GM12878 (cell line): ENCODE data around the gene XPO6. TPM values are rescaled to one million over a fixed set of nuclear protein-coding genes. Genes with fewer than 3 reads are reported as not detected.

Experiments used
- ATAC-seq: fragments of 200-7000 bp; cut with Tn5 transposase; 3 replicates; pipeline ENCODE4 v1.9.1; 2020; ENCODE audit warnings: mild to moderate bottlenecking, moderate library complexity
- BruUV-seq: library from RNA; stranded (reverse); fragments of 400-500 nt; replicated peaks from 2 replicates; lab custom pipeline; 2021; lab: Mats Ljungman, UMichigan
- CTCF ChIA-PET: fragments of 300-600 bp; sonication (Branson Sonifier 250); formaldehyde crosslinking; extraction: SDS; loops from one replicate; lab custom pipeline; 2021; ENCODE audit warnings: inconsistent platforms; lab: Yijun Ruan, JAX
- POLR2A ChIA-PET: fragments of 350-600 bp; formaldehyde crosslinking; extraction: SDS; loops from one replicate; lab custom pipeline; 2021; ENCODE audit warnings: inconsistent platforms; lab: Charles Lee
- RAD21 ChIA-PET: fragments of 300-600 bp; sonication (Branson Sonifier 250); formaldehyde crosslinking; loops from one replicate; lab custom pipeline; 2023; ENCODE audit warnings: antibody characterized with exemption; ENCODE audit not compliant: unreplicated experiment; lab: Charles Lee
- SMC1A ChIA-PET: fragments of 300-600 bp; sonication (Branson Sonifier 250); formaldehyde crosslinking; loops from one replicate; lab custom pipeline; 2023; ENCODE audit not compliant: unreplicated experiment, uncharacterized antibody; lab: Charles Lee
- DNase-seq: peaks from one replicate; pipeline ENCODE4 v3.0.0-alpha.2; 2011; ENCODE audit warnings: low read depth, low spot score
- FAIRE-seq: peaks from 3 replicates; lab custom pipeline; 2011; peaks lifted over from hg19 to GRCh38; lab: Jason Lieb, UNC
- H2AFZ ChIP-seq: 2 replicates; pipeline ENCODE4 v1.6.0; 2011; ENCODE audit warnings: low read depth, low read length, control low read depth; ENCODE audit not compliant: control insufficient read depth
- H3K27ac ChIP-seq: 2 replicates; pipeline ENCODE4 v1.5.1; 2011; ENCODE audit warnings: control low read depth; ENCODE audit not compliant: control insufficient read depth, insufficient read depth
- H3K27me3 ChIP-seq, 2 experiments: replicated peaks in 1 of 2; 2 replicates each; pipeline versions ENCODE4 v1.6.0 to v1.6.1; 2011; ENCODE audit warnings: low read length in 1 of 2; ENCODE audit not compliant: control insufficient read depth in 2 of 2, insufficient read depth in 2 of 2
- H3K36me3 ChIP-seq, 2 experiments: 2 replicates each; pipeline ENCODE4 v1.5.1; 2011; ENCODE audit warnings: low read length in 1 of 2; ENCODE audit not compliant: control insufficient read depth in 2 of 2, insufficient read depth in 2 of 2
- H3K4me1 ChIP-seq: 2 replicates; pipeline ENCODE4 v1.6.1; 2011; ENCODE audit warnings: mild to moderate bottlenecking, low read length, moderate library complexity, mixed read lengths; ENCODE audit not compliant: control insufficient read depth, insufficient read depth
- H3K4me2 ChIP-seq: 2 replicates; pipeline ENCODE4 v1.6.0; 2011; ENCODE audit warnings: control low read depth; ENCODE audit not compliant: control insufficient read depth, insufficient read depth
- H3K4me3 ChIP-seq: fragments of 200-600 bp; sonication (generic); 2 replicates; pipeline ENCODE4 v1.5.1; 2016
- H3K79me2 ChIP-seq: 2 replicates; pipeline ENCODE4 v1.6.0; 2011; ENCODE audit warnings: low read length; ENCODE audit not compliant: control insufficient read depth, insufficient read depth
- H3K9ac ChIP-seq: 2 replicates; pipeline ENCODE4 v1.8.0; 2011; ENCODE audit warnings: low read length, control low read depth, mixed read lengths; ENCODE audit not compliant: control insufficient read depth, insufficient read depth
- H3K9me3 ChIP-seq: replicated peaks from 3 replicates; pipeline ENCODE4 v1.5.1; 2011; ENCODE audit warnings: mild to moderate bottlenecking, low read length; ENCODE audit not compliant: control insufficient read depth, insufficient read depth
- H4K20me1 ChIP-seq: 2 replicates; pipeline ENCODE4 v1.6.0; 2011; ENCODE audit not compliant: control insufficient read depth, insufficient read depth
- BRCA1 ChIP-seq: IDR thresholded peaks from 2 replicates; pipeline ENCODE4 v1.6.1; 2011; ENCODE audit warnings: low read depth, low read length, improper control_type of control experiment
- CHD1 ChIP-seq: IDR thresholded peaks from 2 replicates; pipeline ENCODE4 v1.6.1; 2012; ENCODE audit warnings: low read depth, low read length, improper control_type of control experiment
- E2F8 ChIP-seq: fragments of 450-650 bp; IDR thresholded peaks from 2 replicates; pipeline ENCODE4 v1.6.1; 2018; ENCODE audit warnings: mild to moderate bottlenecking, low read depth, moderate library complexity; ENCODE audit not compliant: partially characterized antibody
- FOS ChIP-seq: IDR thresholded peaks from 3 replicates; pipeline ENCODE4 v1.6.1; 2011; ENCODE audit warnings: borderline replicate concordance; ENCODE audit not compliant: insufficient read length; ENCODE audit errors: extremely low read depth
- STAT3 ChIP-seq: IDR thresholded peaks from 2 replicates; pipeline ENCODE4 v1.6.1; 2011; ENCODE audit warnings: low read depth, low read length, improper control_type of control experiment
- TCF7 ChIP-seq: IDR thresholded peaks from 2 replicates; pipeline ENCODE4 v1.6.1; 2014; ENCODE audit warnings: antibody characterized with exemption, borderline replicate concordance
- ZBTB33 ChIP-seq: fragments of 450-650 bp; IDR thresholded peaks from 2 replicates; pipeline ENCODE4 v1.6.1; 2017; ENCODE audit warnings: mild to moderate bottlenecking
- WGBS: methylation state at CpG from one replicate; pipeline ENCODE4 v1.1.6; 2016; ENCODE audit warnings: low lambda C conversion rate; ENCODE audit not compliant: insufficient replicate concordance, insufficient coverage; ENCODE audit errors: missing lambda C conversion rate; 5-methylcytosine and 5-hydroxymethylcytosine counted together
- in situ Hi-C: fragments of 300-500 bp; cut with MboI; formaldehyde crosslinking; loops from 9 replicates; pipeline ENCODE4 v1.14.3; 2018; ENCODE audit warnings: mixed read lengths
- intact Hi-C: fragments of 100-400 bp; cut with micrococcal nuclease; formaldehyde crosslinking; loops from one replicate; pipeline ENCODE4 v1.14.2; 2022; ENCODE audit not compliant: unreplicated experiment
- polyA plus RNA-seq, 11 experiments: library from polyadenylated mRNA; depleted of rRNA in 4 of 11; unstranded in 6 of 11; stranded (reverse) in 5 of 11; fragments of >200 nt; fragmentation: Nextera tagmentation in 4 of 11; fragmentation: Illumina TruSeq in 1 of 11; extraction: Ambion mirVana in 4 of 11; extraction: Trizol in 1 of 11; gene quantifications; 1 replicate in 1 of 11; 2 replicates in 10 of 11; pipeline versions ENCODE4 v1.2.1 to v1.2.3, GENCODE V29; 2011 to 2016; ENCODE audit warnings: inconsistent platforms in 2 of 11, missing spikeins in 2 of 11, low read depth in 1 of 11
- total RNA-seq, 4 experiments: library from RNA; depleted of rRNA in 3 of 4; stranded (reverse); fragments of >200 nt in 3 of 4; fragmentation: Illumina TruSeq in 1 of 4; extraction: Trizol in 1 of 4; gene quantifications; 2 replicates each; pipeline versions ENCODE4 v1.2.1 to v1.2.3, GENCODE V29; 2013 to 2021
- TF ChIP-seq, protein P1 (sequence below): fragments of 450-650 bp; IDR thresholded peaks from 2 replicates; pipeline ENCODE4 v1.6.1; 2016; ENCODE audit warnings: mild to moderate bottlenecking
- TF ChIP-seq, protein P2 (sequence below): fragments of 450-650 bp; IDR thresholded peaks from 2 replicates; pipeline ENCODE4 v1.6.1; 2014; ENCODE audit warnings: mild to moderate bottlenecking

XPO6 gene
- total and polyA plus RNA-seq, 10 of the 15 experiments (the other 5 are each of a cell fraction or from before 2014, with no cell fraction given) = 9.9 to 246 (median 110) TPM

DNA sequence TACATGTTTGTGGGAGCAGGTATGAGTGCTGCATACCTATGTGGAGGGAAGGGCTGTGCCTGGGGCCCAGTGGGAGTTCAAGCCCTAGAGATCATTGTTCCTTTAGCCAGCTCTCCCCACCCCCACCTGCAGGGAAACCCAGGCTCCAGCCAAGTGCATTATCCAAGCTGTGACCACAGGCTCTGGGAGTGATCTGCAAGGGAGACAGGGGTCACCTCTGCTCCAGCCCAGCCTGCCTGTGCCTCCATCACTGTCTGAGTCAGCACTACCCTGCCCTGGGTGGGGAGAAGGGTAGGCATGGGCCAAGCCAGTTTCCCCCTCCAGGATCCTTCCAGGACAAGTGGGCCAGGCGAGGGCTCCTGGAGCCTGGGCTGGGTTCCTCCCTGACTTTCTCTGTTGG is 48.4 kb upstream of the XPO6 start:
- no peaks in the 10 kb centered on the region for H4K20me1 ChIP-seq
- H3K36me3 ChIP-seq = no peaks in the 10 kb centered on the region
- DNase-seq = no peak
- FAIRE-seq = no peak
- in situ Hi-C loops (no loop called here), intact Hi-C loops (no loop called here)
- no TSS peak for BruUV-seq
- ATAC-seq = no peak
- H3K4me2 ChIP-seq = no peak overlapping the region
- H3K79me2 ChIP-seq = no peaks in the 10 kb centered on the region
- peaks cover 0 to 6% of the 10 kb centered on the region in 2 experiments; a peak in 3 of 4 replicates for H3K27me3 ChIP-seq
- H3K4me1 ChIP-seq = no peaks in the 10 kb centered on the region
- H3K9me3 ChIP-seq = no peaks in the 10 kb centered on the region
- H3K27ac ChIP-seq = no peak overlapping the region
- CTCF ChIA-PET = no interaction called here
- RAD21 ChIA-PET = no interaction called here
- H2AFZ ChIP-seq = no peak overlapping the region
- TF ChIP-seq CHD1 (no peak), FOS (no peak), TCF7 (no peak), BRCA1 (no peak), E2F8 (no peak), ZBTB33 (no peak), STAT3 (no peak)
- TF ChIP-seq, protein P1, sequence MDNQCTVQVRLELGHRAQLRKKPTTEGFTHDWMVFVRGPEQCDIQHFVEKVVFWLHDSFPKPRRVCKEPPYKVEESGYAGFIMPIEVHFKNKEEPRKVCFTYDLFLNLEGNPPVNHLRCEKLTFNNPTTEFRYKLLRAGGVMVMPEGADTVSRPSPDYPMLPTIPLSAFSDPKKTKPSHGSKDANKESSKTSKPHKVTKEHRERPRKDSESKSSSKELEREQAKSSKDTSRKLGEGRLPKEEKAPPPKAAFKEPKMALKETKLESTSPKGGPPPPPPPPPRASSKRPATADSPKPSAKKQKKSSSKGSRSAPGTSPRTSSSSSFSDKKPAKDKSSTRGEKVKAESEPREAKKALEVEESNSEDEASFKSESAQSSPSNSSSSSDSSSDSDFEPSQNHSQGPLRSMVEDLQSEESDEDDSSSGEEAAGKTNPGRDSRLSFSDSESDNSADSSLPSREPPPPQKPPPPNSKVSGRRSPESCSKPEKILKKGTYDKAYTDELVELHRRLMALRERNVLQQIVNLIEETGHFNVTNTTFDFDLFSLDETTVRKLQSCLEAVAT = no peak
- TF ChIP-seq, protein P2, sequence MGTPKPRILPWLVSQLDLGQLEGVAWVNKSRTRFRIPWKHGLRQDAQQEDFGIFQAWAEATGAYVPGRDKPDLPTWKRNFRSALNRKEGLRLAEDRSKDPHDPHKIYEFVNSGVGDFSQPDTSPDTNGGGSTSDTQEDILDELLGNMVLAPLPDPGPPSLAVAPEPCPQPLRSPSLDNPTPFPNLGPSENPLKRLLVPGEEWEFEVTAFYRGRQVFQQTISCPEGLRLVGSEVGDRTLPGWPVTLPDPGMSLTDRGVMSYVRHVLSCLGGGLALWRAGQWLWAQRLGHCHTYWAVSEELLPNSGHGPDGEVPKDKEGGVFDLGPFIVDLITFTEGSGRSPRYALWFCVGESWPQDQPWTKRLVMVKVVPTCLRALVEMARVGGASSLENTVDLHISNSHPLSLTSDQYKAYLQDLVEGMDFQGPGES = no peak
- no peak overlapping the region for H3K4me3 ChIP-seq
- POLR2A ChIA-PET = no interaction called here
- SMC1A ChIA-PET = interaction anchor here (0.6 kb wide), 1 partner anchor 90 kb away, joined by 3 read pairs; no protein-coding TSS in a partner anchor
- 10% methylated on average over 1 of the region's 1 CpG for WGBS
- H3K9ac ChIP-seq = no peak overlapping the region
